Measurements from ENCODE around the gene CFAP210.

- no peak for TF ChIP-seq CTCF (conservative IDR thresholded peaks at IDR 0.05; ENCODE audit: low read depth in 2 of 2)
- no peak for TF ChIP-seq EZH2 (IDR thresholded peaks at IDR 0.05; ENCODE audit: low read depth, unreplicated experiment)
These were observed 23.5 kb upstream of the CFAP210 start for GRCh38 chr2:169717691-169718063.
